Measurements from ENCODE around the gene IMP4. TPM values are rescaled to one million over a fixed set of nuclear protein-coding genes. Genes with fewer than 3 reads are reported as not detected.

The IMP4 gene
- polyA plus RNA-seq, 1 donor from 2014 or later = 78.0 TPM

DNA sequence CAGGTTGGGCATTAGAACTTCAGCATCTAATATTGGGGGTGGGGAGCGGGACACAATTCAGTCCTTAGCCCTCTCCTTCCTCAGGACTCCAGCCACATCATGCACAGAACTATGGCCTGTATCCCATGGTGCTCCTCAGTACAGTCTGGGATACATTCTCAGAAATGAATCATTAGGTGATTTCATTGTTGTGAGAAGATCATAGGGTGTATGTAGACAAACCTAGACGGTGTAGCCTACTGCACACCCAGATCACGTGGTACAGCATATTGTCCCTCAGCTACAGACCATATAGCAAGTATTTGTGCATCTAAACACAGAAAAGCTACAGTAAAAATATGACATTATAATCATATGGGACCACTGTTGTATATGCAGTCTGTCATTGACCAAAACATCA lies 23.2 kb upstream of the IMP4 start:
- no peaks in the 10 kb centered on the region for H3K9me3 ChIP-seq (ENCODE audit: low read length)
- no peak overlapping the region for H3K27ac ChIP-seq (ENCODE audit: low read length)
- no peaks in the 10 kb centered on the region for H3K9me2 ChIP-seq (ENCODE audit: insufficient read depth, low read length)
- H3K4me3 ChIP-seq (ENCODE audit: low read length) = no peak overlapping the region
- TF ChIP-seq EZH2 (IDR thresholded peaks at IDR 0.05; ENCODE audit: borderline replicate concordance, insufficient read depth, low read length, poor library complexity, severe bottlenecking) = no peak
- TF ChIP-seq POLR2AphosphoS5 (IDR thresholded peaks at IDR 0.05) = no peak
- TF ChIP-seq, protein P1, sequence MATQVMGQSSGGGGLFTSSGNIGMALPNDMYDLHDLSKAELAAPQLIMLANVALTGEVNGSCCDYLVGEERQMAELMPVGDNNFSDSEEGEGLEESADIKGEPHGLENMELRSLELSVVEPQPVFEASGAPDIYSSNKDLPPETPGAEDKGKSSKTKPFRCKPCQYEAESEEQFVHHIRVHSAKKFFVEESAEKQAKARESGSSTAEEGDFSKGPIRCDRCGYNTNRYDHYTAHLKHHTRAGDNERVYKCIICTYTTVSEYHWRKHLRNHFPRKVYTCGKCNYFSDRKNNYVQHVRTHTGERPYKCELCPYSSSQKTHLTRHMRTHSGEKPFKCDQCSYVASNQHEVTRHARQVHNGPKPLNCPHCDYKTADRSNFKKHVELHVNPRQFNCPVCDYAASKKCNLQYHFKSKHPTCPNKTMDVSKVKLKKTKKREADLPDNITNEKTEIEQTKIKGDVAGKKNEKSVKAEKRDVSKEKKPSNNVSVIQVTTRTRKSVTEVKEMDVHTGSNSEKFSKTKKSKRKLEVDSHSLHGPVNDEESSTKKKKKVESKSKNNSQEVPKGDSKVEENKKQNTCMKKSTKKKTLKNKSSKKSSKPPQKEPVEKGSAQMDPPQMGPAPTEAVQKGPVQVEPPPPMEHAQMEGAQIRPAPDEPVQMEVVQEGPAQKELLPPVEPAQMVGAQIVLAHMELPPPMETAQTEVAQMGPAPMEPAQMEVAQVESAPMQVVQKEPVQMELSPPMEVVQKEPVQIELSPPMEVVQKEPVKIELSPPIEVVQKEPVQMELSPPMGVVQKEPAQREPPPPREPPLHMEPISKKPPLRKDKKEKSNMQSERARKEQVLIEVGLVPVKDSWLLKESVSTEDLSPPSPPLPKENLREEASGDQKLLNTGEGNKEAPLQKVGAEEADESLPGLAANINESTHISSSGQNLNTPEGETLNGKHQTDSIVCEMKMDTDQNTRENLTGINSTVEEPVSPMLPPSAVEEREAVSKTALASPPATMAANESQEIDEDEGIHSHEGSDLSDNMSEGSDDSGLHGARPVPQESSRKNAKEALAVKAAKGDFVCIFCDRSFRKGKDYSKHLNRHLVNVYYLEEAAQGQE (IDR thresholded peaks at IDR 0.05; ENCODE audit: borderline replicate concordance) = no peak
- no peak for TF ChIP-seq RAD21 (conservative IDR thresholded peaks at IDR 0.05)
- TF ChIP-seq EP300 (conservative IDR thresholded peaks at IDR 0.05; ENCODE audit: poor library complexity, severe bottlenecking) = no peak
- no peak for TF ChIP-seq SMC3 (conservative IDR thresholded peaks at IDR 0.05; ENCODE audit: poor library complexity)
- TF ChIP-seq MXI1 (conservative IDR thresholded peaks at IDR 0.05; ENCODE audit: poor library complexity, severe bottlenecking) = no peak
- TF ChIP-seq TAF1 (IDR thresholded peaks at IDR 0.05; ENCODE audit: low read depth) = no peak
- TF ChIP-seq, protein P2, sequence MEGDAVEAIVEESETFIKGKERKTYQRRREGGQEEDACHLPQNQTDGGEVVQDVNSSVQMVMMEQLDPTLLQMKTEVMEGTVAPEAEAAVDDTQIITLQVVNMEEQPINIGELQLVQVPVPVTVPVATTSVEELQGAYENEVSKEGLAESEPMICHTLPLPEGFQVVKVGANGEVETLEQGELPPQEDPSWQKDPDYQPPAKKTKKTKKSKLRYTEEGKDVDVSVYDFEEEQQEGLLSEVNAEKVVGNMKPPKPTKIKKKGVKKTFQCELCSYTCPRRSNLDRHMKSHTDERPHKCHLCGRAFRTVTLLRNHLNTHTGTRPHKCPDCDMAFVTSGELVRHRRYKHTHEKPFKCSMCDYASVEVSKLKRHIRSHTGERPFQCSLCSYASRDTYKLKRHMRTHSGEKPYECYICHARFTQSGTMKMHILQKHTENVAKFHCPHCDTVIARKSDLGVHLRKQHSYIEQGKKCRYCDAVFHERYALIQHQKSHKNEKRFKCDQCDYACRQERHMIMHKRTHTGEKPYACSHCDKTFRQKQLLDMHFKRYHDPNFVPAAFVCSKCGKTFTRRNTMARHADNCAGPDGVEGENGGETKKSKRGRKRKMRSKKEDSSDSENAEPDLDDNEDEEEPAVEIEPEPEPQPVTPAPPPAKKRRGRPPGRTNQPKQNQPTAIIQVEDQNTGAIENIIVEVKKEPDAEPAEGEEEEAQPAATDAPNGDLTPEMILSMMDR (IDR thresholded peaks at IDR 0.05; ENCODE audit: poor library complexity, severe bottlenecking) = no peak
- no peak overlapping the region for H3K4me2 ChIP-seq (ENCODE audit: low read length)
- H3K79me2 ChIP-seq (replicated peaks; ENCODE audit: insufficient read depth, low read length) = no peaks in the 10 kb centered on the region
- H3K27me3 ChIP-seq (ENCODE audit: insufficient read depth, low read depth, low read length) = no peaks in the 10 kb centered on the region
- H3F3A ChIP-seq (ENCODE audit: insufficient read depth, low read length, poor library complexity, severe bottlenecking) = no peaks in the 10 kb centered on the region
- no peaks in the 10 kb centered on the region for H3K36me3 ChIP-seq (ENCODE audit: insufficient read depth, low read length)
- no peak overlapping the region for H3K9ac ChIP-seq (ENCODE audit: low read length)
- no peaks in the 10 kb centered on the region for H4K20me1 ChIP-seq (ENCODE audit: insufficient read depth)
- no peak overlapping the region for H2AFZ ChIP-seq (ENCODE audit: low read depth, low read length)

DNA sequence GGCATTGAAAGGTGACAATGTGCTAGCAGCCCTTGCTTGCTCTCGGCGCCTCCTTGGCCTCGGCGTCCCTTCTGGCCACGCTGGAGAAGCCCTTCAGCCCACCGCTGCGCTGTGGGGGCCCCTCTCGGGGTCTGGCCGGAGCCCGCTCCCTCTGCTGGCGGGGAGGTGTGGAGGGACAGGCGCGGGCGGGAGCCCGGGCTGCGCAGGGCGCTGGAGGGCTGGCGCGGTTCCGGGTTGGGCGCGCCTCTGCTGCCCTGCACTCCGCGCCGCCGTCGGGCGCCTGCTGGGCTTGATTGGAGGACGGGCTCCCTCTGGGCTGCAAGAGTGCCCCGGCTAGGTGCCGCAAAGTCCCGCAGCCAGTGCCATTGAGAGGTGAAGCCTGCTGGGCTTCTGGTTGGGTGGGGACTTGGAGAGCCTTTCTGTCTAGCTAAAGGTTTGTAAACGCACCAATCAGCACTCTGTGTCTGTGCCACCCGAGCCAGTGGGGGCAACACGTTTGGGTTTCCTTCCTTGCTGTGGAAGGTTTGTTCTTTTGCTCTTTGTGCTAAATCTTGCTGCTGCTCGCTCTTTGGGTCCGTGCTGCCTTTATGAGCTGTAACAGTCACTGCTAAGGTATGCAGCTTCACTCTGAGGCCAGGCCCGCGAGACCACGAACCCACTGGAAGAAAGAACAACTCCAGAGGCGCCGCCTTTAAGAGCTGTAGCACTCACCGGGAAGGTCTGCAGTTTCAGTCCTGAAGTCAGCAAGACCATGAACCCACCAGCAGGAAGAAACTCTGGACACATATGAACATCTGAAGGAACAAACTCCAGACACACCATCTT lies 14.8 kb upstream of the IMP4 start:
- Histone ChIP-seq H3K4me2 (ENCODE audit: low read length) (no peak overlapping the region), H3K27ac (ENCODE audit: low read length) (no peak overlapping the region), H3K4me3 (ENCODE audit: low read length) (no peak overlapping the region), H3K9ac (ENCODE audit: low read length) (no peak overlapping the region), H3K9me2 (ENCODE audit: insufficient read depth, low read length) (no peaks in the 10 kb centered on the region), H3K9me3 (ENCODE audit: low read length) (no peaks in the 10 kb centered on the region), H3K36me3 (ENCODE audit: insufficient read depth, low read length) (no peaks in the 10 kb centered on the region), H3K79me2 (replicated peaks; ENCODE audit: insufficient read depth, low read length) (no peaks in the 10 kb centered on the region), H3F3A (ENCODE audit: insufficient read depth, low read length, poor library complexity, severe bottlenecking) (no peaks in the 10 kb centered on the region), H2AFZ (ENCODE audit: low read depth, low read length) (no peak overlapping the region), H4K20me1 (ENCODE audit: insufficient read depth) (no peaks in the 10 kb centered on the region), H3K27me3 (ENCODE audit: insufficient read depth, low read depth, low read length) (no peaks in the 10 kb centered on the region)
- no peak for TF ChIP-seq EZH2 (IDR thresholded peaks at IDR 0.05; ENCODE audit: borderline replicate concordance, insufficient read depth, low read length, poor library complexity, severe bottlenecking)
- no peak for TF ChIP-seq EP300 (conservative IDR thresholded peaks at IDR 0.05; ENCODE audit: poor library complexity, severe bottlenecking)
- TF ChIP-seq POLR2AphosphoS5 (IDR thresholded peaks at IDR 0.05) = no peak
- no peak for TF ChIP-seq TAF1 (IDR thresholded peaks at IDR 0.05; ENCODE audit: low read depth)
- no peak for TF ChIP-seq SMC3 (conservative IDR thresholded peaks at IDR 0.05; ENCODE audit: poor library complexity)
- TF ChIP-seq, protein P2 (IDR thresholded peaks at IDR 0.05; ENCODE audit: poor library complexity, severe bottlenecking) = no peak
- TF ChIP-seq, protein P1 (IDR thresholded peaks at IDR 0.05; ENCODE audit: borderline replicate concordance) = no peak
- no peak for TF ChIP-seq MXI1 (conservative IDR thresholded peaks at IDR 0.05; ENCODE audit: poor library complexity, severe bottlenecking)
- no peak for TF ChIP-seq RAD21 (conservative IDR thresholded peaks at IDR 0.05)

All from neural cell (in vitro differentiated cells).